ENCODE data around the gene PGRMC2.

The PGRMC2 gene

GRCh38 chr4:128287141-128287870 is at the start of gene PGRMC2:
PGRMC2 (minus strand) TSS chr4:128287813; CDS start chr4:128287790, 23 bp downstream.
- peak; percentile 1 for DNase-seq (ENCODE audit: low read depth)

- DNase-seq (ENCODE audit: low read depth) = no peak
Measured at GRCh38 chr4:128335541-128335940, 47.9 kb upstream of the PGRMC2 start.

- no peak for DNase-seq (ENCODE audit: low read depth)
Measured at GRCh38 chr4:128334256-128334655, 46.6 kb upstream of the PGRMC2 start.

GRCh38 chr4:128333309-128334018 is 45.9 kb upstream of the PGRMC2 start:
- DNase-seq (ENCODE audit: low read depth) = no peak

GRCh38 chr4:128332081-128332480 is 44.5 kb upstream of the PGRMC2 start:
- DNase-seq (ENCODE audit: low read depth) = no peak

- no peak for DNase-seq (ENCODE audit: low read depth)
Measured at GRCh38 chr4:128329638-128330037, 42.0 kb upstream of the PGRMC2 start.

GRCh38 chr4:128328106-128328505 is 40.5 kb upstream of the PGRMC2 start:
- DNase-seq (ENCODE audit: low read depth) = no peak

GRCh38 chr4:128323401-128323800 is 35.8 kb upstream of the PGRMC2 start:
- no peak for DNase-seq (ENCODE audit: low read depth)

GRCh38 chr4:128322986-128323385 is 35.4 kb upstream of the PGRMC2 start:
- no peak for DNase-seq (ENCODE audit: low read depth)

GRCh38 chr4:128322311-128322710 is 34.7 kb upstream of the PGRMC2 start:
- no peak for DNase-seq (ENCODE audit: low read depth)

GRCh38 chr4:128320656-128321055 is 33.0 kb upstream of the PGRMC2 start:
- no peak for DNase-seq (ENCODE audit: low read depth)

- DNase-seq (ENCODE audit: low read depth) = no peak
Measured at GRCh38 chr4:128315756-128316520, 28.3 kb upstream of the PGRMC2 start.

GRCh38 chr4:128311659-128312403 is 24.2 kb upstream of the PGRMC2 start:
- no peak for DNase-seq (ENCODE audit: low read depth)

GRCh38 chr4:128310266-128310697 is 22.7 kb upstream of the PGRMC2 start:
- DNase-seq (ENCODE audit: low read depth) = no peak

GRCh38 chr4:128309585-128309984 is 22.0 kb upstream of the PGRMC2 start:
- DNase-seq (ENCODE audit: low read depth) = no peak

GRCh38 chr4:128308986-128309385 is 21.4 kb upstream of the PGRMC2 start:
- DNase-seq (ENCODE audit: low read depth) = no peak

- DNase-seq (ENCODE audit: low read depth) = no peak
Measured at GRCh38 chr4:128307123-128307571, 19.5 kb upstream of the PGRMC2 start.

- DNase-seq (ENCODE audit: low read depth) = no peak
Measured at GRCh38 chr4:128305942-128306341, 18.3 kb upstream of the PGRMC2 start.

GRCh38 chr4:128303986-128304385 is 16.4 kb upstream of the PGRMC2 start:
- DNase-seq (ENCODE audit: low read depth) = no peak

GRCh38 chr4:128303405-128303785 is 15.8 kb upstream of the PGRMC2 start:
- no peak for DNase-seq (ENCODE audit: low read depth)

GRCh38 chr4:128301979-128302378 is 14.4 kb upstream of the PGRMC2 start:
- no peak for DNase-seq (ENCODE audit: low read depth)

GRCh38 chr4:128299848-128300247 is 12.2 kb upstream of the PGRMC2 start:
- no peak for DNase-seq (ENCODE audit: low read depth)

All from stimulated activated CD8-positive, alpha-beta memory T cell treated with anti-CD3 and anti-CD28 coated beads, Interleukin-4, amount 100 ng/mL, for 24 hours (primary cell).